HCT116 (cell line): ENCODE data around the gene MUC5B. TPM values are rescaled to one million over a fixed set of nuclear protein-coding genes. Genes with fewer than 3 reads are reported as not detected.

ENCODE experiments used
- ATAC-seq: fragments of 200-7000 bp; cut with Tn5 transposase; 2 replicates; pipeline ENCODE4 v1.9.1; 2020; ENCODE audit warnings: mild to moderate bottlenecking, moderate library complexity
- BruUV-seq: library from RNA; stranded (reverse); fragments of 400-500 nt; replicated peaks from 2 replicates; lab custom pipeline; 2021; lab: Mats Ljungman, UMichigan
- CTCF ChIA-PET: fragments of 300-600 bp; sonication (Branson Sonifier 250); formaldehyde crosslinking; loops from one replicate; lab custom pipeline; 2021; ENCODE audit warnings: antibody characterized with exemption; lab: Charles Lee
- POLR2A ChIA-PET: fragments of 300-600, 350-600 bp; sonication (Branson Sonifier 250); formaldehyde crosslinking; loops from one replicate; lab custom pipeline; 2021; ENCODE audit warnings: antibody characterized with exemption; lab: Charles Lee
- RAD21 ChIA-PET, 2 experiments: fragments of 300-600 bp; sonication (Branson Sonifier 250); formaldehyde crosslinking; loops; one replicate each; lab custom pipeline; 2023; ENCODE audit warnings: low total read pairs in 2 of 2; ENCODE audit not compliant: uncharacterized antibody in 2 of 2, unreplicated experiment in 2 of 2, low non-redundant PET in 1 of 2; lab: Charles Lee
- DNase-seq: peaks from one replicate; pipeline ENCODE4 v3.0.0-alpha.2; 2010; ENCODE audit warnings: low read depth, low spot score
- H2AFZ ChIP-seq: fragments of 200-600 bp; shearing (Covaris generic), sonication (generic); 2 replicates; pipeline ENCODE4 v1.6.1; 2017; ENCODE audit warnings: low read depth, mixed run types, mixed read lengths, antibody characterized with exemption, low read length; ENCODE audit not compliant: poor library complexity, severe bottlenecking
- H3K27ac ChIP-seq: 2 replicates; pipeline ENCODE4 v1.5.1; 2012; ENCODE audit warnings: low read depth, low read length
- H3K27me3 ChIP-seq: fragments of 200-600 bp; sonication (generic); 2 replicates; pipeline ENCODE4 v1.6.1; 2016; ENCODE audit warnings: mixed run types, low read length, mixed read lengths; ENCODE audit not compliant: insufficient read depth
- H3K36me3 ChIP-seq, 2 experiments: fragments of 200-500 bp in 1 of 2; fragments of 200-600 bp in 1 of 2; sonication (Bioruptor generic) in 1 of 2; sonication (generic) in 1 of 2; 2 replicates each; pipeline versions ENCODE4 v1.5.1 to v1.6.1; 2014 to 2016; ENCODE audit warnings: low read length in 2 of 2, inconsistent platforms in 1 of 2, mixed read lengths in 1 of 2, mixed run types in 1 of 2; ENCODE audit not compliant: insufficient read depth in 2 of 2, control insufficient read depth in 1 of 2
- H3K4me1 ChIP-seq, 2 experiments: fragments of 200-600 bp in 1 of 2; sonication (generic) in 1 of 2; 2 replicates each; pipeline versions ENCODE4 v1.5.1 to v1.6.1; 2012 to 2017; ENCODE audit warnings: low read length in 2 of 2, inconsistent platforms in 1 of 2, mild to moderate bottlenecking in 1 of 2, mixed read lengths in 1 of 2, mixed run types in 1 of 2, moderate library complexity in 1 of 2; ENCODE audit not compliant: insufficient read depth in 2 of 2, control insufficient read depth in 1 of 2
- H3K4me2 ChIP-seq: fragments of 200-600 bp; sonication (generic); 2 replicates; pipeline ENCODE4 v1.6.1; 2017; ENCODE audit warnings: mixed run types, low read length, mixed read lengths
- H3K4me3 ChIP-seq, 2 experiments: fragments of 200-600 bp in 1 of 2; sonication (generic) in 1 of 2; replicated peaks in 1 of 2; 2 replicates each; pipeline ENCODE4 v1.5.1; 2011 to 2016; ENCODE audit warnings: low read length in 2 of 2, control low read depth in 1 of 2, low read depth in 1 of 2, mild to moderate bottlenecking in 1 of 2, mixed read lengths in 1 of 2, mixed run types in 1 of 2
- H3K79me2 ChIP-seq: fragments of 200-600 bp; sonication (generic); 2 replicates; pipeline ENCODE4 v1.6.1; 2017; ENCODE audit warnings: mild to moderate bottlenecking, mixed run types, low read length, moderate library complexity, mixed read lengths; ENCODE audit not compliant: insufficient read depth
- H3K9ac ChIP-seq: fragments of 200-600 bp; sonication (generic); 2 replicates; pipeline ENCODE4 v1.6.1; 2016; ENCODE audit warnings: low read length, mixed read lengths
- H3K9me2 ChIP-seq: fragments of 200-600 bp; sonication (generic), shearing (Covaris generic); 2 replicates; pipeline ENCODE4 v1.6.1; 2017; ENCODE audit warnings: mixed run types, mild to moderate bottlenecking, moderate library complexity; ENCODE audit not compliant: insufficient read depth
- H3K9me3 ChIP-seq, 2 experiments: fragments of 200-500 bp in 1 of 2; fragments of 200-600 bp in 1 of 2; sonication (Bioruptor generic) in 1 of 2; sonication (generic) in 1 of 2; 2 replicates each; pipeline ENCODE4 v1.6.1; 2014 to 2017; ENCODE audit warnings: low read length in 2 of 2, mixed read lengths in 2 of 2, inconsistent platforms in 1 of 2, low read depth in 1 of 2, mild to moderate bottlenecking in 1 of 2, mixed run types in 1 of 2, moderate library complexity in 1 of 2; ENCODE audit not compliant: control insufficient read depth in 1 of 2, insufficient read depth in 1 of 2
- H4K20me1 ChIP-seq: fragments of 200-600 bp; sonication (generic), shearing (Covaris generic); 2 replicates; pipeline ENCODE4 v1.6.1; 2017; ENCODE audit warnings: mixed run types, mild to moderate bottlenecking, moderate library complexity; ENCODE audit not compliant: insufficient read depth
- CBX3 ChIP-seq: IDR thresholded peaks from 2 replicates; pipeline ENCODE4 v1.6.1; 2012; ENCODE audit warnings: low read depth
- CTCF ChIP-seq, 3 experiments: fragments of 200-600 bp in 1 of 3; sonication (generic) in 1 of 3; IDR thresholded peaks in 2 of 3; conservative IDR thresholded peaks in 1 of 3; 2 replicates each; pipeline ENCODE4 v1.5.1; 2012 to 2017; ENCODE audit warnings: low read depth in 2 of 3, low read length in 2 of 3, antibody characterized with exemption in 1 of 3, borderline replicate concordance in 1 of 3, control low read depth in 1 of 3, mild to moderate bottlenecking in 1 of 3, mixed read lengths in 1 of 3, mixed run types in 1 of 3, moderate library complexity in 1 of 3; ENCODE audit not compliant: insufficient read depth in 1 of 3
- EGR1 ChIP-seq: IDR thresholded peaks from 2 replicates; pipeline ENCODE4 v1.6.1; 2012; ENCODE audit warnings: low read depth
- ELF1 ChIP-seq: IDR thresholded peaks from 2 replicates; pipeline ENCODE4 v1.6.1; 2012; ENCODE audit warnings: low read depth, borderline replicate concordance
- EZH2 ChIP-seq: fragments of 200-600 bp; sonication (generic); IDR thresholded peaks from 2 replicates; pipeline ENCODE4 v1.6.1; 2017; ENCODE audit warnings: antibody characterized with exemption, mixed run types
- POLR2A ChIP-seq: IDR thresholded peaks from 2 replicates; pipeline ENCODE4 v1.7.0; 2011; ENCODE audit warnings: borderline replicate concordance; ENCODE audit not compliant: insufficient read depth, insufficient read length; ENCODE audit errors: extremely low read depth
- SP1 ChIP-seq: IDR thresholded peaks from 2 replicates; pipeline ENCODE4 v1.6.1; 2012; ENCODE audit warnings: low read depth
- SRF ChIP-seq: IDR thresholded peaks from 2 replicates; pipeline ENCODE4 v1.6.1; 2012; ENCODE audit warnings: low read depth
- TCF7L2 ChIP-seq: IDR thresholded peaks from 2 replicates; pipeline ENCODE4 v1.7.0; 2011; ENCODE audit warnings: borderline replicate concordance, inconsistent platforms; ENCODE audit not compliant: insufficient read depth, insufficient read length; ENCODE audit errors: extremely low read depth
- ZBTB33 ChIP-seq: IDR thresholded peaks from 2 replicates; pipeline ENCODE4 v1.6.1; 2011; ENCODE audit warnings: mild to moderate bottlenecking, low read length, moderate library complexity; ENCODE audit not compliant: insufficient replicate concordance; ENCODE audit errors: extremely low read depth
- ZFX ChIP-seq: fragments of 450-650 bp; IDR thresholded peaks from 2 replicates; pipeline ENCODE4 v1.6.1; 2017
- intact Hi-C: fragments of 100-400 bp; cut with micrococcal nuclease; formaldehyde crosslinking; loops from 2 replicates; pipeline ENCODE4 v1.10.0; 2022
- total RNA-seq: library from RNA; stranded (reverse); gene quantifications from one replicate; pipeline ENCODE4 v1.2.1, GENCODE V29; 2021; ENCODE audit not compliant: unreplicated experiment

The MUC5B gene
- total RNA-seq, 1 experiment from 2014 or later = 1.5 TPM

- no peaks in the 10 kb centered on the region for H4K20me1 ChIP-seq
- H3K4me3 ChIP-seq = no peak overlapping the region
- no peaks in the 10 kb centered on the region for H3K79me2 ChIP-seq
- intact Hi-C loops = no loop called here
- peaks cover 0 to 3% of the 10 kb centered on the region in 2 experiments; a peak in 1 of 4 replicates for H3K9me3 ChIP-seq
- no peaks in the 10 kb centered on the region for H3K9me2 ChIP-seq
- ATAC-seq = no peak
- BruUV-seq = no TSS peak
- no peak overlapping the region for H3K4me2 ChIP-seq
- H2AFZ ChIP-seq = no peak overlapping the region
- no peak overlapping the region for H3K9ac ChIP-seq
- ChIA-PET CTCF (no interaction called here), RAD21 (no interaction called here), POLR2A (no interaction called here)
- H3K36me3 ChIP-seq = no peaks in the 10 kb centered on the region
- no peaks in the 10 kb centered on the region for H3K27me3 ChIP-seq
- no peak overlapping the region for H3K27ac ChIP-seq
- no peak for DNase-seq
- H3K4me1 ChIP-seq = no peaks in the 10 kb centered on the region
- TF ChIP-seq ZFX (no peak), SRF (no peak), ZBTB33 (no peak), SP1 (no peak), EZH2 (no peak), EGR1 (no peak), CBX3 (no peak), CTCF (IDR thresholded peaks at IDR 0.05 in 2 of 3, conservative IDR thresholded peaks at IDR 0.05 in 1 of 3; ENCODE audit: borderline replicate concordance in 1 of 3, insufficient read depth in 1 of 3, low read depth in 2 of 3, low read length in 2 of 3) (no peak), ELF1 (no peak), POLR2A (no peak), TCF7L2 (no peak)
These were observed 47.6 kb downstream of the MUC5B start for GRCh38 chr11:1270476-1270875.
